SIG-M5 treated with dmso at 0.1 percent for 504 hours (cell line): ENCODE data around the gene FNBP1L.
"Not testable (repeated sequence)": the region's sequence is repeated elsewhere in the genome, so short reads cannot be mapped to it uniquely, and the experiment has no call there.

ENCODE experiments used
- DNase-seq: peaks from one replicate; lab custom pipeline; 2025; ENCODE audit not compliant: unreplicated experiment; lab: John Stamatoyannopoulos, UW

FNBP1L gene

GRCh38 chr1:93442741-93443140, 5.2 kb upstream of the FNBP1L start:
- DNase-seq = no peak

DNA sequence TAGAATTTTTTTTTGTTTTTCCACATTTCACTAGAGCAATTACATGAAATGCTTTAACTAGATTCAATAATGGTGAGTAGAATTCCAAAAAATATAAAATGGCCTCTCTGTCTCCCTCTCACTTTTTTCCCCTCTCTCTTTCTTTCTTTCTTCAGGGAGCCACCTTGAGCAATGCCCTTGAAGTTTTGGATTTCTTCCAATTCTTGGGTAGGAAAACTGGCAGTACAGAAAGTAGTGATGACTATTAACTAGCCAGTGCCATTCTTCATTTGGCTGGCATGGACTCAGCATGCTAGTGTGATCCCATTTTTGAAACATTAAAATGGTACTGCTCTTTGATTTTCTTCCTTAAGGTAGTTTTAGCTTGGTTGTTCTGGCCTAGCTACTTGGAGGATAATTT, 4.5 kb upstream of the FNBP1L start:
- no peak for DNase-seq

- DNase-seq = peak; percentile 6
Measured at GRCh38 chr1:93446837-93447451, 974 bp upstream of the FNBP1L start.

GRCh38 chr1:93448292-93448982, 519 bp downstream of the FNBP1L start:
- DNase-seq = no peak

DNA sequence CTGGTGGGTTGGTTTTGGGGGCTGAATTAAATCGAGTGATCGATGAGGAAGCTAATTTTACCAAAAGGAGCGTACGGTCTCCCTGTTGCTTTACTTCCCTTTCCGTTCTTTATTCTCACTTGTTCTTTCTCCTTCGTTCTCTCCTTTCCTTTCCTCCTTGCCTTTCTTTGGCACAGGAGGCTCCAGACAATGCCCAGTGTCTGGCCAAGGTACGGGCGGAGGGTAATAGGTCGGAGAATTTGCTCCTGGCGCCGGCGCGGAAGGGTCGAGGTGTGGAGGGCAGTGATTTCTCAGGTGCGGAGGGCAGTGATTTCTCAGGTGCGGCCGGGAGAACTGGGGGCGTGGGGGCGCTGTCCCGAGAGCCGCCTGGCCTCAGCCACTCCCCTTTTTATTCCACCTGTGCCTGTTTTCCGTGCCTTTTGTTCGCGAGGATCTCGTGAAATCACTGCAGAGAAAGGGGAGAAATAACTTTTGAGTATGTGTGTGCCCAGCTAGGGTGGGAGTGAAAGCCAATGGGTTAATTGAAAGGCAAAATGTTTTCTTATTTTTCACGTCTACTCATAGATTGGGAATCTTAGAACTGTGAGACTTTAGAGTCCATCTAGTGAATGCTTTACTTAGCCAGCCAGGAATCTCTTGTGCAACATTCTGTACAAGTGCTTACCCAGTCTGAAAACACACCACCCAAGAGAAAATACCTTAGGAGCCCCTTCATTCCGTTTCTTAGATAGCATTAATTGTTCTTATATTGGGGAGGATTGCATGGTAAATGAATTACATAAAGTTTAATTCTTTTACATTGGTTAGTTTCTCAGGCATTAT, 1.3 kb downstream of the FNBP1L start:
- peak; percentile 14 for DNase-seq

GRCh38 chr1:93450321-93450720, 2.4 kb downstream of the FNBP1L start:
- DNase-seq = peak; percentile 52

DNA sequence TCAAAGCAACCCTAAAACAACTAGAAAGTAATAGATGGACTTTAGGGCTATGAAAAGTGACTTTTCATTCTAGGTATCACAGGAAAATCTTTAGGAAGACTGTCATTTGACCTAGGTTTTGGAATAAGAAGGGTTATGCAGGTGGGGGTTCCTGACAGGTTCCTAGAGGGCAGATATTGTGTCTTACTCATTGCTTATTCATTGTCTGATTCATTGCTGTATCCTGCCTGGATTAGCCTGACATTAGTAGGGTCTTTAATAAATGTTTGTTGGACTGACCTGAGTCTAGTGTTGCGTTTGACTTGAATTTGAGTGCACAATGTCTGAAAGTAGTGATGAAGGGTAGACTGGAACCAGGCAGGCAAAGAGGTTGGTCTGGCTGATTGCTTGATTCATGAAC, 6.0 kb downstream of the FNBP1L start:
- DNase-seq = no peak

DNA sequence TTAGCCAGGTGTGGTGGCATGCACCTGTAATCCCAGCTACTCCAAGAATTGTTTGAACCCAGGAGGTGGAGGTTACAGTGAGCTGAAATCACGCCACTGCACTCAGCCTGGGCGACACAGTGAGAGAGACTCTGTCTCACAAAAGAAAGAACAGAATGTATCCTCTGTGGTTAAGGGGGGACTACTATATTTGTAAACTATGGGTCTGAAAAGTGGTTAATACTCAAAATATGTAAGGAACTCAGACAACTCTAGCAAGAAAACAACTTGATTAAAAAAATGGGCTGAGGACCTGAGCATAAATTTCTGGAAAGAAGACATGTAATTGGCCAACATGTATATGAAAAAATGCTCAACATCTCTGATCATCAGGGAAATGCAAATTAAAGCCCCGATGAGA, 11.2 kb downstream of the FNBP1L start:
- no peak for DNase-seq

DNA sequence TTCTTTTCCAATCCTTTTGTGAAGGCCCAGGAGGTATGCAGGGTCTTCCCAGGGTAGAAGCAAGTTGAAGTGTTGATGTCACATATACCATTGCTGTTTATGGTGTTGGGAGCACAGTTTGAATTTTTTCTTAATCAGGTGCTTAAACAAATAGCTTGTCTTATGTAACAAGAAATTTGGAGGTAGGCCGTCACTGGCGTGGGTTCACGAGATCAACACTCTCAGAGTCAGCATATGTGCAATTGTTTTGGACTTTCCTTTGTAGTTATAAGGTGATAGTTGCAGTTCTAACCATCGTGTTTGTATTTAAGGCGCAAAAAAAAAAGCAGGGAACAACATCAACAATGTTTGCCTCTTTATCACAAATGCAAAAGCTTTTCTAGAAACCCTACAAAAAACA, 13.3 kb downstream of the FNBP1L start:
- no peak for DNase-seq

DNA sequence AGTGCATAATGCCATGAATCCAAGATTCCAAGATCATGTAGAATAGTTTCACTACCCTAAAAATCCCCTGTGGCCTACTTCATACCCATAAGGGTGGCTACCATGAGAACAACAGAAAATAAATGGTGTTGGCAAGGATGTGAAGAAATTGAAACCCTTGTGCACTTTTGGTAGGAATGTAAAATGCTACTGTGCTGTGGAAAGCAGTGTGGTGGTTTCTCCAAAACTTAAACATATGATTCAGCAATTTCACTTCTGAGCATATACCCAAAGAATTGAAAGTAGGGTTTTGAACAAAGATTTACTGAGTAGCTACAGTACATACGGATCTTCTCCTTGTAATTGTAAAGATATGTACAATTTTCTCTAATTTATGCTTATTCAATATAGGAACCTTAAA, 16.0 kb downstream of the FNBP1L start:
- DNase-seq = no peak

GRCh38 chr1:93465371-93466082, 17.6 kb downstream of the FNBP1L start:
- not testable (repeated sequence) for DNase-seq

DNA sequence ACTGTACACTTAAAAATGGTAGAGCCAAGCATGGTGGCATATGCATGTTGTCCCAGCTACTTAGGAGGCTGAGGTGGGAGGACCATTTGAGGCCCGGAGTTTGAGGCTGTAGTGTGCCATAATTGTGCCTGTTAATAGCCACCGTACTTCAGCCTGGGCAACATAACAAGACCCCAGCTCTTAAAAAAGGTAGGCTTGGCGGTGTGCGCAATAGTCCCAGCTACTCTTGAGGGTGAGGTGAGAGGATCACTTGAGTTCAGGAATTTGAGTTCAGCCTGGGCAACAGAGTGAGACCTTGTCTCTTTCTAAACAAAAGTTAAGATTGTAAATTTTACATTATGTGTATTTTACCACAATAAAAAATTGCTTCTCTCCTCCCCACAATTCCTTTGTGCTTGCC, 19.7 kb downstream of the FNBP1L start:
- no peak for DNase-seq

- no peak for DNase-seq
Measured at GRCh38 chr1:93468662-93469061, 20.7 kb downstream of the FNBP1L start.

- not testable (repeated sequence) for DNase-seq
Measured at GRCh38 chr1:93469223-93469622, 21.3 kb downstream of the FNBP1L start.

GRCh38 chr1:93471284-93471683, 23.4 kb downstream of the FNBP1L start:
- DNase-seq = no peak

GRCh38 chr1:93471911-93472310, 24.0 kb downstream of the FNBP1L start:
- DNase-seq = no peak

GRCh38 chr1:93474321-93474720, 26.4 kb downstream of the FNBP1L start:
- no peak for DNase-seq

DNA sequence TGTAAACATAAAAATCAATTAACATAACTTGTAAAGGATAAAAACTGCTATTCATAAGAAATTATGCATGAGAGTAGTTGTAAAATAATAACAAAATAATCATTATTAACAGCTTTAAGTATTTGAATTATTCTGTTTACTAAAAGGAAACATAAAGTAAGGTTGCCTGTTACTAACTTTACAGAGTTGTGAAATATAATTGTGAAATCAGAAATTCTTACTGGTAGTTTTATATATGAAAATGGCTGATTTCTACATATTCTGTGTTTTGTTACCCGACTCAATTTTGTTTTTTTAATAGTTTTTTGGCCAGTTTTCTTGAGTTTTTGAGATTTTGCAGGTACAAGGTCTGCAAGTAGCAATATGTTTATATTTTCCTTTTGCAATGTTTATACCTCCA, 27.8 kb downstream of the FNBP1L start:
- no peak for DNase-seq

DNA sequence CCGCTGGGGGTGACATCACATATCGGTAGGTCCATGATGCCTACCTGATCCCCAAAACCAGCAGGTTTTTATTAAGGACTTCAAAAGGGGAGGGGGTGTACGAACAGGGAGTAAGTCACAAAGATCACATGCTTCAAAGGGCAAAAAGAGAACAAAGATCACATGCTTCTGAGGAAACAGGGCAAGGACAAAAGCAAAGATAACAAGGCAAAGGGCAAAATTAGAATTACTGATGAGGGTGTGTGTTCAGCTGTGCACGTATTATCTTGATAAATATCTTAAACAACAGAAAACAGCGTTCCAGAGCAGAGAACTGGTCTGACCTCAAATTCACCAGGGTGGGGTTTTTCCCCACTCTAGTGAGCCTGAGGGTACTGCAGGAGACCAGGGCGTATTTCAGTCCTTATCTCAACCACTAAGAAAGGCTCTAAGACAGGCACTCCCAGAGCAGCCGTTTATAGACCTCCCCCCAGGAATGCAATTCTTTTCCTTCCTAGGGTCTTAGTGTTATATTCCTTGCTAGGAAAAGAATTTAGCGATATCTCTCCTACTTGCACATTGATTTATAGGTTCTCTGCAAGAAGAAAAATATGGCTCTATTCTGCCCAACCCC, 31.3 kb downstream of the FNBP1L start:
- DNase-seq = not testable (repeated sequence)

DNA sequence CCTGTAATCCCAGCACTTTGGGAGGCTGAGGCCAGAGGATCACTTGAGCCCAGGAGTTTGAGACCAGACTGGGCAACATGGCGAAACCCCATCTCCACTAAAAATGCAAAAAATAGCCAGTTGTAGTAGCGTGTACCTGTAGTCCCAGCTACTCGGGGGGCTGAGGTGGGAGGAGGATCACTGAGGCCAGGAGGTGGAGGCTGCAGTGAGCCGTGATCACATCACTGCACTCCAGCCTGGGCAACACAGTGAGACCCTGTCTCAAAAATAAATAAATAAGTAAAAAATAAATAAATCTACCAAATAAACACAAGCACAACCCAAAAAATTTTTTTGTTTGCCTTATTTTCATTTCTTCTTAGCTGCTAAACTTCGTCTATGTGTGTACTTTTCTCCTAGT, 34.0 kb downstream of the FNBP1L start:
- not testable (repeated sequence) for DNase-seq

GRCh38 chr1:93483200-93483599, 35.3 kb downstream of the FNBP1L start:
- no peak for DNase-seq
